H1 (cell line): Measurements from ENCODE around the gene LIMK2. TPM values are rescaled to one million over a fixed set of nuclear protein-coding genes. Genes with fewer than 3 reads are reported as not detected.

Source experiments
- CTCF ChIA-PET: fragments of 300-600 bp; sonication (Branson Sonifier 250); formaldehyde crosslinking; loops from one replicate; lab custom pipeline; 2021; ENCODE audit not compliant: partially characterized antibody; lab: Charles Lee
- POLR2A ChIA-PET: fragments of 300-600 bp; sonication (Branson Sonifier 250); formaldehyde crosslinking; loops from one replicate; lab custom pipeline; 2021; ENCODE audit warnings: inconsistent platforms; ENCODE audit not compliant: partially characterized antibody; lab: Charles Lee
- DNase-seq, 2 experiments: peaks; one replicate each; pipeline versions ENCODE4 v3.0.0 to v3.0.0-alpha.2; 2010 to 2022; ENCODE audit warnings: low spot score in 2 of 2, low read depth in 1 of 2, mixed read lengths in 1 of 2
- FAIRE-seq: peaks from 2 replicates; lab custom pipeline; 2011; peaks lifted over from hg19 to GRCh38; lab: Jason Lieb, UNC
- H2AFZ ChIP-seq: 2 replicates; pipeline ENCODE4 v1.8.1; 2012; ENCODE audit warnings: low read length, inconsistent platforms
- H2AK5ac ChIP-seq: 2 replicates; pipeline ENCODE4 v1.6.1; 2013; ENCODE audit warnings: low read depth, low read length
- H2BK120ac ChIP-seq: replicated peaks from 2 replicates; pipeline ENCODE3; 2013; ENCODE audit warnings: low read depth, low read length, inconsistent platforms
- H2BK12ac ChIP-seq: 2 replicates; pipeline ENCODE4 v1.6.1; 2013; ENCODE audit warnings: low read depth, low read length
- H2BK15ac ChIP-seq: 2 replicates; pipeline ENCODE4 v1.6.1; 2013; ENCODE audit warnings: low read length
- H2BK20ac ChIP-seq: 2 replicates; pipeline ENCODE4 v1.6.1; 2013; ENCODE audit warnings: low read length
- H2BK5ac ChIP-seq: 2 replicates; pipeline ENCODE4 v1.6.1; 2013; ENCODE audit warnings: low read depth, low read length
- H3K14ac ChIP-seq: 2 replicates; pipeline ENCODE4 v1.6.1; 2013; ENCODE audit warnings: inconsistent platforms; ENCODE audit not compliant: insufficient read length
- H3K18ac ChIP-seq: 2 replicates; pipeline ENCODE4 v1.6.1; 2013; ENCODE audit warnings: low read length; ENCODE audit errors: extremely low read depth
- H3K23ac ChIP-seq: 2 replicates; pipeline ENCODE4 v1.6.1; 2013; ENCODE audit warnings: inconsistent platforms; ENCODE audit not compliant: insufficient read length
- H3K23me2 ChIP-seq: 2 replicates; pipeline ENCODE4 v1.6.1; 2013; ENCODE audit warnings: low read depth, low read length
- H3K27ac ChIP-seq: 2 replicates; pipeline ENCODE4 v1.6.1; 2011; ENCODE audit warnings: low read depth, low read length, inconsistent platforms
- H3K27me3 ChIP-seq, 4 experiments: replicated peaks in 1 of 4; 1 replicate in 1 of 4; 2 replicates in 3 of 4; pipeline versions ENCODE4 v1.6.1 to v1.8.1; 2011 to 2013; ENCODE audit warnings: low read length in 3 of 4, mild to moderate bottlenecking in 3 of 4, inconsistent platforms in 2 of 4, mixed read lengths in 2 of 4, moderate library complexity in 1 of 4; ENCODE audit not compliant: control insufficient read depth in 3 of 4, insufficient read depth in 3 of 4; ENCODE audit errors: extremely low read depth in 1 of 4
- H3K36me3 ChIP-seq, 4 experiments: 2 replicates each; pipeline versions ENCODE4 v1.6.1 to v1.8.1; 2011 to 2013; ENCODE audit warnings: mild to moderate bottlenecking in 4 of 4, low read length in 3 of 4, moderate library complexity in 2 of 4, control low read depth in 1 of 4, inconsistent platforms in 1 of 4; ENCODE audit not compliant: insufficient read depth in 4 of 4, control insufficient read depth in 2 of 4
- H3K4ac ChIP-seq: replicated peaks from 2 replicates; pipeline ENCODE3; 2013; ENCODE audit warnings: low read length, low read depth, mixed read lengths, inconsistent platforms; ENCODE audit not compliant: insufficient read length
- H3K4me1 ChIP-seq, 4 experiments: replicated peaks in 1 of 4; 1 replicate in 1 of 4; 2 replicates in 3 of 4; pipeline versions ENCODE4 v1.6.1 to v1.8.1; 2011 to 2013; ENCODE audit warnings: low read length in 3 of 4, inconsistent platforms in 2 of 4, mixed read lengths in 1 of 4; ENCODE audit not compliant: insufficient read depth in 4 of 4, control insufficient read depth in 3 of 4
- H3K4me2 ChIP-seq, 2 experiments: 2 replicates each; pipeline versions ENCODE4 v1.6.1 to v1.8.1; 2011 to 2013; ENCODE audit warnings: low read depth in 2 of 2, low read length in 2 of 2, control low read depth in 1 of 2, inconsistent platforms in 1 of 2, mild to moderate bottlenecking in 1 of 2; ENCODE audit not compliant: insufficient read depth in 1 of 2
- H3K4me3 ChIP-seq, 4 experiments: fragments of 200-600, 300-600 bp in 1 of 4; sonication (generic), shearing (Covaris generic), sonication (Bioruptor Twin) in 1 of 4; 2 replicates each; pipeline versions ENCODE4 v1.5.1 to v1.8.1; 2011 to 2016; ENCODE audit warnings: low read length in 4 of 4, low read depth in 3 of 4, control low read depth in 2 of 4, inconsistent platforms in 2 of 4, mild to moderate bottlenecking in 2 of 4, mixed read lengths in 1 of 4, moderate library complexity in 1 of 4; ENCODE audit not compliant: insufficient read depth in 2 of 4; ENCODE audit errors: extremely low read depth in 1 of 4
- H3K56ac ChIP-seq: replicated peaks from 2 replicates; pipeline ENCODE3; 2013; ENCODE audit warnings: low read depth, mild to moderate bottlenecking, mixed read lengths, low read length, inconsistent platforms; ENCODE audit not compliant: insufficient read length
- H3K79me1 ChIP-seq: 2 replicates; pipeline ENCODE4 v1.6.1; 2013; ENCODE audit warnings: low read depth, low read length, control low read depth
- H3K79me2 ChIP-seq, 2 experiments: 2 replicates each; pipeline versions ENCODE4 v1.6.1 to v1.8.1; 2012 to 2013; ENCODE audit warnings: low read length in 2 of 2, mild to moderate bottlenecking in 2 of 2, inconsistent platforms in 1 of 2; ENCODE audit not compliant: insufficient read depth in 2 of 2, control insufficient read depth in 1 of 2
- H3K9ac ChIP-seq, 4 experiments: replicated peaks in 1 of 4; 1 replicate in 1 of 4; 2 replicates in 3 of 4; pipeline versions ENCODE4 v1.6.1 to v1.8.1; 2011 to 2013; ENCODE audit warnings: low read depth in 3 of 4, low read length in 3 of 4, control low read depth in 2 of 4, mild to moderate bottlenecking in 2 of 4, moderate library complexity in 2 of 4, inconsistent platforms in 1 of 4; ENCODE audit errors: extremely low read depth in 1 of 4
- H3K9me3 ChIP-seq, 2 experiments: 2 replicates each; pipeline versions ENCODE4 v1.6.1 to v1.8.1; 2012 to 2013; ENCODE audit warnings: mild to moderate bottlenecking in 2 of 2, moderate library complexity in 2 of 2, control low read depth in 1 of 2, inconsistent platforms in 1 of 2, low read depth in 1 of 2, low read length in 1 of 2, mixed read lengths in 1 of 2; ENCODE audit not compliant: insufficient read depth in 2 of 2
- H4K20me1 ChIP-seq, 2 experiments: replicated peaks in 1 of 2; 2 replicates each; pipeline versions ENCODE3 to v1.8.1; 2011 to 2013; ENCODE audit warnings: inconsistent platforms in 2 of 2, low read length in 2 of 2, mild to moderate bottlenecking in 1 of 2; ENCODE audit not compliant: insufficient read depth in 2 of 2, control insufficient read depth in 1 of 2
- H4K5ac ChIP-seq: 2 replicates; pipeline ENCODE4 v1.6.1; 2013; ENCODE audit warnings: low read length, low read depth, mixed read lengths, inconsistent platforms; ENCODE audit not compliant: insufficient read length
- H4K8ac ChIP-seq: 2 replicates; pipeline ENCODE4 v1.8.0; 2013; ENCODE audit warnings: mild to moderate bottlenecking, moderate library complexity, low read length, inconsistent platforms; ENCODE audit not compliant: insufficient read depth; ENCODE audit errors: extremely low read depth
- H4K91ac ChIP-seq: replicated peaks from 2 replicates; pipeline ENCODE3; 2013; ENCODE audit warnings: low read length, mixed read lengths, inconsistent platforms; ENCODE audit not compliant: insufficient read length
- CBX8 ChIP-seq: fragments of 300-800, 300-1000 bp; sonication (generic); IDR thresholded peaks from 2 replicates; pipeline ENCODE4 v1.7.1; 2016; ENCODE audit warnings: low read depth, low read length, borderline replicate concordance
- CHD2 ChIP-seq: IDR thresholded peaks from 2 replicates; pipeline ENCODE4 v1.6.1; 2012; ENCODE audit warnings: low read length, improper control_type of control experiment
- KDM1A ChIP-seq: fragments of 200-600, 300-600 bp; sonication (generic); IDR thresholded peaks from 2 replicates; pipeline ENCODE4 v1.7.1; 2016; ENCODE audit warnings: mild to moderate bottlenecking, low read length, borderline replicate concordance
- KDM5A ChIP-seq: fragments of 200-600 bp; IDR thresholded peaks from 2 replicates; pipeline ENCODE4 v1.7.1; 2012; ENCODE audit warnings: mild to moderate bottlenecking, low read length, inconsistent platforms, mixed read lengths
- MAFK ChIP-seq: IDR thresholded peaks from 2 replicates; pipeline ENCODE4 v1.6.1; 2012; ENCODE audit warnings: low read depth, mild to moderate bottlenecking, improper control_type of control experiment, low read length
- MAX ChIP-seq: IDR thresholded peaks from 2 replicates; pipeline ENCODE4 v1.6.1; 2012; ENCODE audit warnings: inconsistent platforms
- POLR2A ChIP-seq, 2 experiments: IDR thresholded peaks; 1 replicate in 1 of 2; 2 replicates in 1 of 2; pipeline ENCODE4 v1.6.1; 2011; ENCODE audit warnings: low read depth in 2 of 2, low read length in 2 of 2, mild to moderate bottlenecking in 2 of 2; ENCODE audit errors: control extremely low read depth in 1 of 2
- RFX5 ChIP-seq: IDR thresholded peaks from 2 replicates; pipeline ENCODE4 v1.6.1; 2011; ENCODE audit warnings: low read depth, low read length, improper control_type of control experiment, borderline replicate concordance
- SIN3A ChIP-seq, 2 experiments: IDR thresholded peaks in 1 of 2; conservative IDR thresholded peaks in 1 of 2; 2 replicates each; pipeline ENCODE4 v1.6.1; 2011 to 2012; ENCODE audit warnings: low read length in 2 of 2, improper control_type of control experiment in 1 of 2, low read depth in 1 of 2, mild to moderate bottlenecking in 1 of 2
- SIRT6 ChIP-seq: IDR thresholded peaks from one replicate; pipeline ENCODE4 v1.7.1; 2012; ENCODE audit warnings: low read length, inconsistent platforms
- SUZ12 ChIP-seq: fragments of 200-600 bp; sonication (generic); IDR thresholded peaks from 2 replicates; pipeline ENCODE4 v1.6.1; 2012; ENCODE audit warnings: mild to moderate bottlenecking, inconsistent platforms, low read length, moderate library complexity, mixed read lengths
- ZNF274 ChIP-seq: IDR thresholded peaks from 2 replicates; pipeline ENCODE4 v1.7.0; 2012; ENCODE audit warnings: low read length, borderline replicate concordance; ENCODE audit errors: extremely low read depth
- WGBS, 2 experiments: shearing (Covaris generic) in 1 of 2; methylation state at CpG; one replicate each; pipeline versions ENCODE4 v1.1.6 to v1.1.7; 2013 to 2015; ENCODE audit warnings: low lambda C conversion rate in 2 of 2, mixed read lengths in 2 of 2, inconsistent platforms in 1 of 2, low coverage in 1 of 2, missing lambda C conversion rate in 1 of 2; ENCODE audit not compliant: insufficient replicate concordance in 2 of 2, insufficient coverage in 1 of 2, insufficient read length in 1 of 2; ENCODE audit errors: extremely low coverage in 1 of 2, missing lambda C conversion rate in 1 of 2; 5-methylcytosine and 5-hydroxymethylcytosine counted together
- polyA plus RNA-seq, 7 experiments: library from polyadenylated mRNA; depleted of rRNA in 3 of 7; stranded (reverse) in 5 of 7; unstranded in 2 of 7; fragments of >200 nt in 5 of 7; fragments of 200-250 nt in 2 of 7; gene quantifications; 1 replicate in 5 of 7; 2 replicates in 1 of 7; 4 replicates in 1 of 7; pipeline versions ENCODE4 v1.2.1 to v1.2.3, GENCODE V29; 2011 to 2013; ENCODE audit warnings: missing spikeins in 2 of 7, mixed read lengths in 2 of 7
- total RNA-seq: library from RNA; stranded (reverse); fragmentation: NEBNext Ultra II Directional; extraction: Animal tissue kit (Norgen Biotek cat#: 25700); gene quantifications from 2 replicates; pipeline ENCODE4 v1.2.1, GENCODE V29; 2021
- TF ChIP-seq, protein P1 (sequence below): IDR thresholded peaks from 2 replicates; pipeline ENCODE4 v1.6.1; 2012; ENCODE audit warnings: low read length, inconsistent platforms

Gene LIMK2
- total and polyA plus RNA-seq, 2 of the 8 experiments (the other 6 are each of a cell fraction or from before 2014, with no cell fraction given): 13.2 to 37.6 TPM

DNA sequence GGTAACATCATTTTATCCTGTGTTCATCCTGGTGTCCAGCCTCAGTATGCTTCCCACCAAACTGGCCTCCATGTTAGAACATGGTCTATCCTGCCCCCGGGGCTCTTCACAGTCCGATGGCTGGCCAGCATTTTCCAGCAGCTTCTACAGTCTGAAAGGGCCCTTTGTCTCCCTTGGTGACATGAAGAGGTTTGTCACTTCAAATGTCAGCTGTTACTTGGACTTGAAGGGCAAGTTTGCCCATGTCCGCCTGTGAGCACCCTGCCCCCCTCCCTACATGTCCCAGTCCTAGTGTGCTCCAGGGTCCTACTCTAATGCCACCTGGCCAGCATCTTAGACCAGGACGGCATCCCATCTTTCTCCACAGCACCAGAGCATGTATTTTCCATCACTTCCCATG is 109.3 kb downstream of the LIMK2 start:
- no peaks in the 10 kb centered on the region for H3K79me2 ChIP-seq
- no peak overlapping the region for H2AFZ ChIP-seq
- no peak overlapping the region for H2AK5ac ChIP-seq
- H3K9ac ChIP-seq: no peak overlapping the region
- no peak overlapping the region for H2BK12ac ChIP-seq
- no peak overlapping the region for H4K5ac ChIP-seq
- FAIRE-seq: no peak
- no peak overlapping the region for H3K4me2 ChIP-seq
- H3K4ac ChIP-seq: no peak overlapping the region
- H3K14ac ChIP-seq: no peak overlapping the region
- DNase-seq: no peak
- H2BK5ac ChIP-seq: no peak overlapping the region
- H3K9me3 ChIP-seq: no peaks in the 10 kb centered on the region
- H3K36me3 ChIP-seq: peaks cover 8 to 16% (median 14%) of the 10 kb centered on the region in 4 experiments
- H2BK15ac ChIP-seq: no peak overlapping the region
- CTCF ChIA-PET: interaction anchor here (1.5 to 1.6 kb wide), 2 partner anchors 8 to 32 kb away, joined by 5 to 10 read pairs; no protein-coding TSS in a partner anchor
- H4K20me1 ChIP-seq: peaks cover 0 to 4% of the 10 kb centered on the region in 2 experiments
- 93% methylated on average over 4 of the region's 4 CpGs; no CpG with 5 or more reads in 1 of the 2 experiments for WGBS, 2 experiments
- POLR2A ChIA-PET: interaction anchor here (1.1 to 2.9 kb wide), 5 partner anchors 7 to 29 kb away, joined by 4 to 11 read pairs (median 4); partner anchors contain the start of gene PIK3IP1
- H3K4me3 ChIP-seq: no peak overlapping the region
- H3K27ac ChIP-seq: no peak overlapping the region
- no peak overlapping the region for H4K8ac ChIP-seq
- no peak overlapping the region for H2BK20ac ChIP-seq
- H3K56ac ChIP-seq: no peak overlapping the region
- no peak overlapping the region for H2BK120ac ChIP-seq
- H4K91ac ChIP-seq: no peak overlapping the region
- no peak overlapping the region for H3K23ac ChIP-seq
- no peak overlapping the region for H3K18ac ChIP-seq
- H3K23me2 ChIP-seq: no peaks in the 10 kb centered on the region
- no peaks in the 10 kb centered on the region for H3K79me1 ChIP-seq
- H3K27me3 ChIP-seq: no peaks in the 10 kb centered on the region
- no peaks in the 10 kb centered on the region for H3K4me1 ChIP-seq
- TF ChIP-seq CHD2 (no peak), POLR2A (IDR thresholded peaks at IDR 0.05; ENCODE audit: control extremely low read depth in 1 of 2, low read depth in 2 of 2, low read length in 2 of 2) (no peak), MAFK (no peak), SIN3A (conservative IDR thresholded peaks at IDR 0.05 in 1 of 2, IDR thresholded peaks at IDR 0.05 in 1 of 2; ENCODE audit: low read depth in 1 of 2, low read length in 2 of 2) (no peak), ZNF274 (no peak), SIRT6 (no peak), KDM5A (no peak), KDM1A (no peak), CBX8 (no peak), SUZ12 (no peak), RFX5 (no peak), MAX (no peak)
- TF ChIP-seq, protein P1, sequence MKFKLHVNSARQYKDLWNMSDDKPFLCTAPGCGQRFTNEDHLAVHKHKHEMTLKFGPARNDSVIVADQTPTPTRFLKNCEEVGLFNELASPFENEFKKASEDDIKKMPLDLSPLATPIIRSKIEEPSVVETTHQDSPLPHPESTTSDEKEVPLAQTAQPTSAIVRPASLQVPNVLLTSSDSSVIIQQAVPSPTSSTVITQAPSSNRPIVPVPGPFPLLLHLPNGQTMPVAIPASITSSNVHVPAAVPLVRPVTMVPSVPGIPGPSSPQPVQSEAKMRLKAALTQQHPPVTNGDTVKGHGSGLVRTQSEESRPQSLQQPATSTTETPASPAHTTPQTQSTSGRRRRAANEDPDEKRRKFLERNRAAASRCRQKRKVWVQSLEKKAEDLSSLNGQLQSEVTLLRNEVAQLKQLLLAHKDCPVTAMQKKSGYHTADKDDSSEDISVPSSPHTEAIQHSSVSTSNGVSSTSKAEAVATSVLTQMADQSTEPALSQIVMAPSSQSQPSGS: no peak
